ENCODE measurements around the gene PDE5A.

GRCh38 chr4:119564106-119564505 lies 64.5 kb downstream of the PDE5A start:
- TF ChIP-seq, protein P1, sequence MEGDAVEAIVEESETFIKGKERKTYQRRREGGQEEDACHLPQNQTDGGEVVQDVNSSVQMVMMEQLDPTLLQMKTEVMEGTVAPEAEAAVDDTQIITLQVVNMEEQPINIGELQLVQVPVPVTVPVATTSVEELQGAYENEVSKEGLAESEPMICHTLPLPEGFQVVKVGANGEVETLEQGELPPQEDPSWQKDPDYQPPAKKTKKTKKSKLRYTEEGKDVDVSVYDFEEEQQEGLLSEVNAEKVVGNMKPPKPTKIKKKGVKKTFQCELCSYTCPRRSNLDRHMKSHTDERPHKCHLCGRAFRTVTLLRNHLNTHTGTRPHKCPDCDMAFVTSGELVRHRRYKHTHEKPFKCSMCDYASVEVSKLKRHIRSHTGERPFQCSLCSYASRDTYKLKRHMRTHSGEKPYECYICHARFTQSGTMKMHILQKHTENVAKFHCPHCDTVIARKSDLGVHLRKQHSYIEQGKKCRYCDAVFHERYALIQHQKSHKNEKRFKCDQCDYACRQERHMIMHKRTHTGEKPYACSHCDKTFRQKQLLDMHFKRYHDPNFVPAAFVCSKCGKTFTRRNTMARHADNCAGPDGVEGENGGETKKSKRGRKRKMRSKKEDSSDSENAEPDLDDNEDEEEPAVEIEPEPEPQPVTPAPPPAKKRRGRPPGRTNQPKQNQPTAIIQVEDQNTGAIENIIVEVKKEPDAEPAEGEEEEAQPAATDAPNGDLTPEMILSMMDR (IDR thresholded peaks at IDR 0.05; ENCODE audit: insufficient read depth, low read length, poor library complexity, severe bottlenecking): no peak
- TF ChIP-seq EZH2phosphoT487 (conservative IDR thresholded peaks at IDR 0.05; ENCODE audit: low read length): no peak
